ENCODE data around the gene ADIRF.
"Not testable (repeated sequence)": the region's sequence is repeated elsewhere in the genome, so short reads cannot be mapped to it uniquely, and the experiment has no call there.

ADIRF gene

DNA sequence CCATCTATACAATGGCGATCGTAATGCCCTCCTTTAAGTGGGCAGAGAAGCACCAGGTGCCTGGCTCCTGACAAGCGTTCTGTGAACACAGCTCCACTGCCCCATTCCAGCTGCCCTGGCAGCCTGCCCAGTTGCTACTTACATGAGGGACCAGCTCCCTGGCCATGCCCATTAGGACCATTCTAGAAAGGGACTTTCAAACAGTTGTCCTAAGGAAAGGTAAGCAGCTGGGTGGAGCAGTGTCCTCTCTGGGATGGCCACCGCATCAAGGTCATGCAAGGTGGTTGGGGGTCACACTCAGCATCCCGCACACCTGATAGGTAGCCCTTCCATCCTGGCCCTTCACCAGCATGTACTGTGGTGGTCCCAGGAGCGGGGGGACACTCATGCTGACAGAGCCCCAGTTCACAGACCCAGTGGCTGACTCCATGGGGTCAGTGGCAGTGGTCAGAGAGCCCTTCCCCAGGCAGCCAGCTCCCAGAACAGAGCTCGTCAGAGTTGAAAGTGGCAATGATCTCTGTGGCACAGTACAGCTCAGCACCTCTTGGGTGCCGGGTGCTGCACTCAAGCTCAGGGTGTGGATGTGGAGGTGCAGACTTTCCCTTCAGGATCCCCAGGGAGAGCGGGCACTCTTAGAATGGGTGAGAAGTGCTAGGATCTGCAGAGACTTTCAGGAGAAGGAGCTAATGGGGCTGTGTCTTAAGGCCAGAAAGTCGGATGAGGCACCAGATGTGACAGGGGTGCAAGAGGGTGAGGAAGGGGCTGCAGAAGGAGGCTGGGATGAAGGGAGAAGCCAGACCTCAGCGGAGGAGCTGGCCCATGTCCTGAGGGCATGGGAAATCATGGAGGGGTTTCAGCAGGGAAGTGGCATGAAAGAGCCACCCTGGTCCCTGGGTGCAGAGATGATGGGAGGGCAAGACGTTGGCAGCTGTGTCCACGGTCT is 21.8 kb upstream of the ADIRF start:
- no peak for DNase-seq (ENCODE audit: low read depth)

DNA sequence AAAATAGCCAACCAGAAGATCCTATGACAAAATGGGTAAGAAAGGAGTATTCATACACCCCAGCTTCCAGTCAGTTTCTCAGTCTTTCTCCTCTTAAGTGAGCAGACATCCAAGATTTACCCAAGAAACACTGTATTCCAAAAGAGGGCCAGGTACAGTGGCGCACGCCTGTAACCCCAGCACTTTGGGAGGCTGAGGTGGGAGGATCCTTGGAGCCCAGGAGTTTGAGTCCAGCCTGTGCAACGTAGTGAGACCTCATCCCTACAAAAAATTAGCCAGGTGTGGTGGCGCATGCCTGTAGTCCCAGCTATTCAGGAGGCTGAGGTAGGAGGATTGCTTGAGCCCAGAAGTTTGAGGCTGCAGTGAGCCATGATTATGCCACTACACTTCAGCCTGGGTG is 20.5 kb upstream of the ADIRF start:
- DNase-seq (ENCODE audit: low read depth): not testable (repeated sequence)

DNA sequence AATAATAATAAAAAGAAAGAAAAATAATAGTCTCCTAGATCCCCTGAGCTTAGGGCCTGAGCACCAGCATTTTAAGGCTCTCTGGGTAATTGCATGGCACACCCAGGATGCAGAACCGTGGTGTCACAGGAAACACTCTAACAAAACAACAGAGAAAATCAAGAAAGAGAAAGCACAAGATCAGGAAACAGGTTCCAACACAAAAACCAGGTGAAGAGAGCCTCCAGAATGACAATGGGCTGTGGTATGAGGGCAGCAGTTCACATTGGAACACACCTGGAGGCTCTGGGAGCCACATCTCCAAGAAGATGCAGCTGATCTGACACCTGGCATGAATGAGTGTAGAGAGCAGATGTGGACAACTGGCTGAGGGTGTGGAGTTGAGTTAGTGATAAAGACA is 17.9 kb upstream of the ADIRF start:
- no peak for DNase-seq (ENCODE audit: low read depth)

DNA sequence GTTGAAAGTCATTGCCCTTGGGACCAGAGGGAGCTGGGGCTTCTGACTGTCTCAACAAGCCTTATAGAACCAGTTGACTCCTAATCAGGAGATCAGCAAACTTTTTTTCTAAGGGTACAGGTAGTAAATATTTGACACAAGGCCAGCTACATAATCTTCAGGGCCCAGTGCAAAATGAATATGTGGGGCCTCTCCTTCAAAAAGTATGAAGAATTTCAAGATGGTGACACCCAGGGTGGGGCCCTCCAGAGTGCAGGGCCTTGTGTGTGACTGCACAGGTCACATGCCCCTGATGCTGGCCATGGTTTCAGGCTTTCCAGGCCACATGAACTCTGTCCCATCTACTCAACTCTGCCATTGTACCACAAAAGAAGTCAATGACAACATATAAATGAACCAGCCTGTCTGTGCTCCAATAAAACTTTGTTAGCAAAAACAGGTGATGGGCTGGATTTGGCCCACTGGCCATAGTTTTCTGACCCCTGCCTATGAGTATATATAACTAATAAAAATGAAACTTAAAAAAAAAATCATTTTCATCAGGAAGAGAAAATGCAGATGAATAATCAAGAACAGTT is 17.0 kb upstream of the ADIRF start:
- no peak for DNase-seq (ENCODE audit: low read depth)

DNA sequence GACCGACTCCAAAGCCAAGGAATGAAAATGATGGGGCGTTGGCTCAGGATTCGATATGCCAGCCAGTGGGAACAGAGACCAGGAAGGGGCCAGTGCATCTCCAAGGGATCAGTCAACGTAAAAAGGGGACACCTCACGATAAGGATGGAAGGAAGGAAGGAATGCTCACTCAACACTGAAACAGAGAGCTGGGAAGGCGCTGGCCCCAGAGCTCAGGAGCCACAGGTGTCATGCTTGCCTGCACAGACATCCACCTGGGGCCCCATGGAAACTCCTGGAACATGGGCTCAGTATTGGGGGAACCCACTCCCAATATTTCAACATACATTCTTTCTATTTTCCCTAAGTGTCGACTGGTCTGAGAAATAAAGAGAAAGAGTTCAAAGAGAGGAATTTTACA is 16.2 kb upstream of the ADIRF start:
- no peak for DNase-seq (ENCODE audit: low read depth)

DNA sequence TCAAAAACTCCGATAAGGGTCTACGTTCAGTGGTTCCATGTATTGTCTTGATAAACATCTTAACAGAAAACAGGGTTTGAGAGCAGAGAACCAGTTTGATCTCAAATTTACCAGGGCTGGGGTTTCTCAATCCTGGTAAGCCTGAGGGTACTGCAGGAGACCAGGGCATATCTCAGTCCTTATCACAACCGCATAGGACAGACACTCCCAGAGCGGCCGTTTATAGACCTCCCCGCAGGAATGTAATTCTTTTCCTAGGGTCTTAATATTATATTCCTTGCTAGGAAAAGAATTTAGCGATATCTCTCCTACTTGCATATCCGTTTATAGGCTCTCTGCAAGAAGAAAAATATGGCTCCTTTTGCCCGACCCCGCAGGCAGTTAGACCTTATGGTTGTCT is 15.6 kb upstream of the ADIRF start:
- not testable (repeated sequence) for DNase-seq (ENCODE audit: low read depth)

DNA sequence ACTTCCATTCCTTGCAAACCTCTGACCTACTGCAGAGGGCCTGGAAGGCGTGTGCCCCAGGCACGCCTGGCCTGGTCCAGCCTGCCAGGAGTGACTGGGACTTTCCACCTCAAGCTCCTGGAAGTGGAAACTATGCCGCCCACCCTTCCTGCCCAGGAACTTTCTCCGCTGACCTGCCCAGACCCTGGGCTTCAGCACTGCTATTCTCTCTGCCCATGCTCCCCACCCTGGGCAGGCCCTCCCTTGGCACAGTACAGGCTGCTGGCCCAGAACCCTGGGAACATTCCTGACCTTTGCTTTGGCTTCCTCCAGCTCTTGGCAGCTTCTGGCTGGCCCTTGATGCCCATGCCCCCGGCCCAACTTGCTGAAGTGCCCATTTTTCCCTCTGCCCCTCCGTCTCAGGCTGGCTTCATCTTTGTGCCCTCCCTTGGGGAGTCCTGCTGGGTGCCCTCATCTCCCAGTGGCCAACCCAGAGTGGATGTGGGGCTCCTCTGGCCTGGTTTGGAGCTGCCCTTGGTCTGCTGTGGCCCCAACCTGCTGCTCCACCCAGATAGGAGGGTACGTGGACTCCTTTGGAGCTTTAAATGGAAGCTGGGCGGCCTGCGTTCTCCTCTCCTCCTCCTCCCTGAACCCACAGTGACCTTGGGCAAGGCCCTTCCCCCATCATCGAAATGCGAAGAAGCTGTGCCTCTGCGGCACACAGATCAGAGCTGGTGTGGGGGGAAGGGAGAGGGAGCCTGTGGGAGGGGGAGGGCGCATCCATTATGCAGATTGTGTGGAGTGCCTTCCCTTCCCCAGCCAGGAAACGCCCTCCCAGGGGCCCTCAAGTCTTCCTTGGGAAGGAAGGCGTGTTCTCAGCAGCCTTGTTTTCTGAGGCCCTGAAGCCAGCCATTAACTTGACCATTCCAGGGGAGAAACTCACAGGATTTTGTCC is 14.3 kb upstream of the ADIRF start:
- DNase-seq (ENCODE audit: low read depth): no peak

DNA sequence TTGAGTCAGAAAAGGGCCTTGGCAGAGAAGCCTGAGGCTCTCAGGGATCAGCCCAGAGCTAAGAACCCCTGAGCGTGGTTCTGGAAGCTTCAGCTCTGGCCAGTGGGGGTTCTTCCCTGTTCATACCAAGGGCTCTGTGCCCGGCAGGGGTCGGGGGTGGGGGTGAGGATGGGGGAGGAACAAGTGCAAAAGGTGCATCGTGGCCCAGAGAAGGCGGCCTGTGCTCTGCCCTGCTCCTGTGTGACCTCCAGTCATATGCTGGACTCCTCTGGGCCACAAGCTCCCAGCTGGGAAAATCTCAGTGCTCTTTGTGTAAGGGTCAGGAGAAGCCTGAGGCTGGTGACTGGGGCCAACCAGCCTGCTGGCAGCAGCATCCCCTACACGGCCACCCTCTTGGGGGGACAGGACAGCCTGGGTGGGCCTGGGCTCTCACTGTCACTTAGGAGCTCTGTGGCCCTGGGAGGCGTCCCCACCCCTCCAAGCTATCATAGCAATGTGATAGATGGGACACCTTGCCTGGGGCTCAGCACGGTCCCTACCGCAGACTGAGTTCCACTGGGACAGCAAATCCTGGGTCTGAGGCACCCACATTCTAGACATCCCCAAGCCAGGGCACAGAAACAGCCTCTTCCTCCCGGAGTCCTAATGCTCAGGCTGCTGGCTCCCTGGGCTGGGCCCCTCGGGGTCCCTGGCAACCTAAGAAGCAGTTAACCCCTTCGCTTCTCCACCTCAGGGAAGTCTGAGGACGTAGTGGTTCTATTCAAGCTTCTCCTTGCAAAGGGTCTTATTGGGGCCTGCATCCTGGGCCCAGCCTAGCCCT is 13.4 kb upstream of the ADIRF start:
- no peak for DNase-seq (ENCODE audit: low read depth)

DNA sequence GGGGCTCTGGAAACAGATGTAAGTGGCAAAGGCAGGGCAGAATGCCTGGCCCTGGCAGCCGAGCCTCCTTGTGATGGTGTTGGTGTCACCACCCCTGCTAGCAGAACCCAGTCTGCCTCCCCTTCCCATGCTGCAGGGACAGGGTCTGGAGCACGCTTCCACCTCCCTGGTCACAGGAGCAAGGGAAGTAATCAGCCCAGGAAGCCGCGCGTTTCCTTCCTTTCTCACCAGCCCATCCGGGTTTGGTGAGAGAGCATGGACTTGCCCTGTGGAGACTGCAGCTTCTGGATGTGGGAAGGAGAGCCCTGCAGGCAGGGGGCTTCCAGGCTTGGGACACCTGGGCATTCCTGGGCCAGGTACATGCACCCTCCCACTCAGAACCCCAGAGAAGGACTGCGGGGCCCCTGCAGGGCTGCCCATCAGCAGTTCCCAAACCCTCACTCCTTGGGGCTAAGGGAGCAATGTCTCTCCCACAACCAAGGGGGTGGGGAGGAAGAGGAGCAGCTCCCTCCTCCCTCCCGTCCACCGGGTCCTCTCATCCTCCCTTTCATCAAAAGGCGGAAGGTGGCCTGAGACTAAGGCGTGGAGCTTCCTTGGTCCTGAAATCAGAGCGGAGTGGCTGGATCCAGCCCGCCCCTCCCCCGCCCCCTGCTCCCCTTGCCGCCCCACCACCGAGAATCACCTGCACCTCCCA is 12.6 kb upstream of the ADIRF start:
- DNase-seq (ENCODE audit: low read depth): no peak

DNA sequence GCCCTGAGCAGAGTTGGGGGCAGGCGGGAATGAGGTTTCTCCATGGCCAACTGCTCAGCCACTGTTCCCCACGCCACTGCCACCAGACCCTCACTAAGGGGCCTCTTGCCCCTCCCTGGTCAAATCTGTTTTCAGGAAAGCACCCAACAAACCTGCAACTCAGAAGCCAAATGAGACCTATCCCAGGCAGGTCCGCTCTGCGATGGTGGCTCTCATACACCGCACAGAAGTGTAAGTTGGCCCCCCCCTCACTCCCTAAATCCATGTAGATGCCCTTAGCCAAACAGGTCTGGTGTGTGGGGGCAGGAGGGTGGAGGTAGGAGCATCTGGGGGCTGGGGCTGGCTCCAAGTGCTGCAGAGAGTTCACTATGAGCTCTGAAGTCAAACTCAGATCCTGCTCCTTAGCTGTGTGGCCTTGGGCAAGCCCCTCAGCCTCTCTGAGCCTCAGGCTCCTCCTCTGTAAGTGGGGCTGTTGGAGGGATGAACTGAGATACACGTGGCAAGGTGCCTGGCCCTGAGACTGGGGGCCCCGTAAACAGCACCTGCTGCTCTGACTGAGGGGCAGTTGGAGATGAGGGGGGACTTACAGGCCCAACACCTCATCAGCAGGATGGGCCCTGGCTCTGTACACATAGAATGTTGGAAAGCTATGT is 12.0 kb upstream of the ADIRF start:
- DNase-seq (ENCODE audit: low read depth): no peak

DNA sequence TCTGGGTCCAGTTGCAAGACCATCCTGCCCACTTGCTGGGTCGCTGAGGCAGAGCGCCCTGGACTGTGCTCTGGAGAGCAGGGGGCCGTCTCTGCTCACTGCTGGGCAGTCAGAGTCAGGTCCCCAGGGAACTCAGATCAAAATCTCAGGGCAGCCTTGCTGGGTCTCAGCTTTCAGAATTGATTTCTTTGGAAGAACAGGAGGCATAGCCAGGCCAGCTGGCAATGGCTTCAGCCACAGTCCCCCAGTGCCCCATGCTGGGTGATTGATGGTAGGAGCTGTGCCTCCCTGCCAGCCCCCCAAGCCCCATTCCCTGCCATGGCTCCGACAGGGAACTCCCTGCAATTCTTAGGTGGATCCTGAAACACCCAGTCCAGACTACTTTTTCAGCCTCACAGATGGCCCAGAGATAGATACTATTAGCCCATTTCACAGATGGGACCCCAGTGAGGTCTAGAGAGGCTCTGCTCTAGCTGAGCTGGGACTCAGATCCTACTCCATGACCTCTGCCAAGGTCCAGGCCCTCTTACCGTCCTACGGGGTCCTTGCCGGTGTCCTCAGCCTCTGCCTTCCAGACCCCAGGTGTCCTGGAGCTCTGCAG is 11.3 kb upstream of the ADIRF start:
- DNase-seq (ENCODE audit: low read depth): no peak

DNA sequence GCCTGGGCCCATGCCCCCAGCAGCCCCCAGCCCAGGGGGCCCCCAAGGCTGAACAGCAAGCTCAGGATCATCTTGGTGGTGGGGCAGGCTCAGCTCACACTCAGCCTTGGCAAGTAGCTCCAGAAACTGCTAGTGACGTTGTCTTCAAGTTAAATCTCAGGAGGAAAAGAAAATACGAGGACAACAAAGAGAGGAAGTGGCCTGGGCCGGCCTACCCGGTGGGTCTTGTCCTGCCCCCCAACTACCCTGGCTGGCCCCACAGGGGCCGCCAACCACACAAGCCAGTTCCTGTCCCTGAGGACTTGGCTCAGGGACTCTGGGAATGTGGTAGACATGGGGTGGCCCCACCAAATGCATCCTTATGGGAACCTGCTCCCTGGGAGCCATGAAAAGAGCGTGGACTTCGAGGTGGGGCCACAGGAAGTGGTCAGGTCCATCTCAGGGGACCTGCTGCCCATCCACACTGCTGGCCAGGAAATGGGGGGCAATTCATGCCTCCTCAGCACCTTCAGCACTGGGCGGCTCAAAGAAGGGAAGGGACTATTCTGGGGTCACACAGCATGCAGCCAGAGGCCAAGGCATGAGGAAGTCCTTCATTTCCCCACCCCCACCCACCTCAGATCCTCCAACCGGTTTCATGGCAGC is 10.7 kb upstream of the ADIRF start, which contains the start of gene MMRN2:
Gene MMRN2 (minus strand): TSS at position 145 of the 645 bp plus-strand sequence. CDS start 74 bp downstream, at position 71.
- DNase-seq (ENCODE audit: low read depth): no peak

DNA sequence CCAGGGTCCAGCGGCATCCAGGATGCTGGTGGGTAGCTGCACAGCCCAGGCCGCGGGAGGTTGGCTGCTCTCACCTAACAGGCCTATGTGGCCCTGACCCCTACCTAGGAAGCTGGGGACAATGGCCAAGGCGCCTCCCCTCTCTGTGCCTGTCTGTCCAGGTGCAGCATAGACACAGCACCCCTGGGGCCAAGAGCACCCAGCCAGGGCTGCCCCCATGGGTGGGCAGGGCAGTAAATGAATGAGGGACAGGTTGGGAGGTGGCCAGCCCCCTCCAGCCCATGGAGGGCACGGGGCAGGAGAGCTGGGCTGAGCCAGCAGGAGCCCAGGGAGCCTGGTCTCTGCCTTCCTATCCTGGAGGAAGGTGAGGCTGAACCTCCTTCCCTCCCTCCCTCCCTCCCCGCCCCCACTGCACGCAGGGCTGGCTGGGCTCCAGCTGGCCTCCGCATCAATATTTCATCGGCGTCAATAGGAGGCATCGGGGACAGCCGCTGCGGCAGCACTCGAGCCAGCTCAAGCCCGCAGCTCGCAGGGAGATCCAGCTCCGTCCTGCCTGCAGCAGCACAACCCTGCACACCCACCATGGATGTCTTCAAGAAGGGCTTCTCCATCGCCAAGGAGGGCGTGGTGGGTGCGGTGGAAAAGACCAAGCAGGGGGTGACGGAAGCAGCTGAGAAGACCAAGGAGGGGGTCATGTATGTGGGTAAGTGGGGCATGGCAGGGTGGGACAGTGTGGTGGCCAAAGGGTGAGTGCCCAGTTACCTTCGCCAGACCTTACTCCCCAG is 10.0 kb upstream of the ADIRF start, which contains the start of gene SNCG:
Gene SNCG (plus strand): TSS at position 484 of the 785 bp plus-strand sequence. CDS start 99 bp downstream, at position 583.
- no peak for DNase-seq (ENCODE audit: low read depth)

DNA sequence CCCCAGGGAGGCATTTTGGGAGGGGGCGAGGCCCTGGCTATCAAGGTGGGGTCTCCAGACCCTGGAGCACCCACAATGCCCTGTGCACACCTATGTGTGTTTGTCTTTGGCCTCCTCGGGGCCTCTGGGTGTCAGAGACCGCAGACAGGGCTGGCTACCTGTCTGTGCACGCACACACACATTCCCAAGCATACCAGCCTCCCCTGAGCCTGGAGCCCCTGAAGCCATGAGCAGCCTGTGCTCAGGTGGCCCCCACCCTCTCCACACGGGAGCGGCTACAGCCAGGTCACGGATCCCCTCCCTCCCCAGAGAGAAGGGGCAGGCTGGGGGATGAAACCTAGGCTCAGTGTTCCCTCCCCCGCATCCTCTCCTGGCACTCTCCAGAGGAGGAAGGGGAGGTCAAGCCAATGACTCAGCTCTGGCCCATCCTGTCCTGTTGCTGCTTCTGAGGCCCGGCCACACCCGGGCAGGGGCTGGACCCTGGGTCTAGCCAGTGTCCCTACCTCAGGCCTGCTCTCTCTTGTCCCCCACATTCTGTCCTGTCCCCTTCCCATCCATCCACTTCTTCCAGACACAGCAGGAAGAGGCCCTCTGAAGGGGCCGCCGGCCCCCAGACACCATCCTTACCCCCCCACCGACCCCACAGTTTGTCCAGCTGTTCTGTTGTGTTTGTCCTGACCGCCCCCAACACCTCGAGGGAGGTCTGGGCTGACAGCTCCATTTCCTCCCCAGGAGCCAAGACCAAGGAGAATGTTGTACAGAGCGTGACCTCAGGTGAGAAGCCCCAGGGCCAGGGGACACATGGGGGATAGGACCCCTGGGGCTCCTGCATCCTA is 9.2 kb upstream of the ADIRF start:
- no peak for DNase-seq (ENCODE audit: low read depth)

DNA sequence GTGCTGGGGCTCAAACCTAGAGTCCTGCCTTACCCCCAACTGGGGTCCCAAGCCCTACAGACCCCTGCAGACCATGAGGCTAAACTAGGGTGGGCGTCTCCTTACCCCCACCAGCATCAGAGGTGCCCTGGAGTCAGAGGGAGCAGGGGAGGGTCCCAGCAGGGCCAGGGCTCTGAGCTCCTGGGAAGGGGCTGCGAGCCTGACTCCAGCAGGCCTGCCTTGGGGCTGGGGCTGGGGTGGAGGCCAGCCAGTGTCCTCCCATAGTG is 8.6 kb upstream of the ADIRF start:
- no peak for DNase-seq (ENCODE audit: low read depth)

DNA sequence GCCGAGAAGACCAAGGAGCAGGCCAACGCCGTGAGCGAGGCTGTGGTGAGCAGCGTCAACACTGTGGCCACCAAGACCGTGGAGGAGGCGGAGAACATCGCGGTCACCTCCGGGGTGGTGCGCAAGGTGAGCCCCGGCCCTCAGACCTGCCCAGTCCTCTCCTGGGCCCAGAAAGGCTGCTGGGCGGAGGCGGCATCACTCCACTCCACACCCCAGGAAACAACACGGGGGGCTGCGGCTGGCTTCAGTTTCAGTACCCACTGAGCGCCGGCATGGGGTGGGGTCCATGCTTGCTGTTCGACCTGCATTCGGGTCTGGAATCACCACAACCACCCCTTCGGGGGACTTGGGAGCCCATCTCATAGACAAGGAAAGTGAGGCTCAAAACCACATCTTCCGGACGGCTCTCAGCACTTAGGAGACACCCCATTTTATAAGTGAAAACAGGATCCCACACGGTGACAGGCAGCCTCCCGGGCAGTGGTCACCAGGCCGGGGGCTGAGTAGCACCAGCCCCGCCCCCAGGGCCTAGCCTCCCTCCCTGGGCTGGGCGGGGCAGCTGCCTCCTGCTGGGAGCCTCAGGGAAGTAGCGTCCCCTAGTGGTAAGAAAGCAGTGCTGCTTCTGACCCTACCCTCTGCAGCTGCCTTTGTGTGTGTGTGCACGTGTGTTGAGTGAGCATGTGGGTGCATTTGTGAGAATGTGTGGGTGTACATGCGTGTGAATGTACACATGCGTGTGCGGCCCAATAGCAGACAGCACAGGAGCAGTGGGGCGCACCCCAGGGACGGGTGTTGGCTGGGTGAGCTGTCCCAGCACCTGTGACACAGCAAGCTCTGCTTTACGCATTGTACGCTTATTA is 8.0 kb upstream of the ADIRF start:
- DNase-seq (ENCODE audit: low read depth): no peak

All from GM04504 (cell line).